Rectal smooth muscle tissue (tissue), 1 donor: ENCODE results near the gene PCDHGC4.

Experiments
- H3K27ac ChIP-seq: one replicate; pipeline ENCODE4 v1.7.0; 2013; ENCODE audit warnings: low read depth, low read length, inconsistent platforms
- H3K27me3 ChIP-seq: one replicate; pipeline ENCODE4 v1.7.0; 2013; ENCODE audit warnings: low read length; ENCODE audit not compliant: control insufficient read depth, insufficient read depth
- H3K36me3 ChIP-seq: one replicate; pipeline ENCODE4 v1.7.0; 2013; ENCODE audit warnings: low read length; ENCODE audit not compliant: control insufficient read depth, insufficient read depth
- H3K4me1 ChIP-seq: one replicate; pipeline ENCODE4 v1.7.0; 2013; ENCODE audit warnings: low read length; ENCODE audit not compliant: control insufficient read depth, insufficient read depth
- H3K4me3 ChIP-seq: one replicate; pipeline ENCODE4 v1.7.0; 2013; ENCODE audit warnings: low read length
- H3K9ac ChIP-seq: one replicate; pipeline ENCODE4 v1.7.0; 2013; ENCODE audit warnings: low read length

Gene PCDHGC4

DNA sequence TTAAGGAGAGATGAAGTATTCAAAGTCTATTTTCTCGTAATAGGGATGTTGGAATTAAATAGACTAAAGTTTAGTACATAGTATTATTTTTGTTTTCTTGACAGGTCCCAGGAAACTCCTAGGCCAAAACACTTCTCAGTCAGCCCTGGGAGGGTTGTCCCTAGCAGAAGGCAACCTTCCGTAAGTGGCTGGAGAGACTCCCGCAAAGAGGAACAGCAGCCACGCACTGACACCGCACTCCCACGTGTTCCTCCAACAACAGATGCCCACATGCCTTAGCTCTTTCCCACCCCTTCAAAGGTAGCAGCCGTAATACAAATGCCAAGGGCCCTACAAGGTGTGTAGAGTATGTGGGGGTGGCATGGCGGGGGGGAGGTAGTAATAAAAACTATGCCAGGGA, 32.5 kb downstream of the PCDHGC4 start:
- Histone ChIP-seq H3K27me3 (no peaks in the 10 kb centered on the region), H3K4me3 (no peak overlapping the region), H3K36me3 (peaks cover 3% of the 10 kb centered on the region), H3K9ac (no peak overlapping the region), H3K4me1 (peaks cover 14% of the 10 kb centered on the region), H3K27ac (no peak overlapping the region)

DNA sequence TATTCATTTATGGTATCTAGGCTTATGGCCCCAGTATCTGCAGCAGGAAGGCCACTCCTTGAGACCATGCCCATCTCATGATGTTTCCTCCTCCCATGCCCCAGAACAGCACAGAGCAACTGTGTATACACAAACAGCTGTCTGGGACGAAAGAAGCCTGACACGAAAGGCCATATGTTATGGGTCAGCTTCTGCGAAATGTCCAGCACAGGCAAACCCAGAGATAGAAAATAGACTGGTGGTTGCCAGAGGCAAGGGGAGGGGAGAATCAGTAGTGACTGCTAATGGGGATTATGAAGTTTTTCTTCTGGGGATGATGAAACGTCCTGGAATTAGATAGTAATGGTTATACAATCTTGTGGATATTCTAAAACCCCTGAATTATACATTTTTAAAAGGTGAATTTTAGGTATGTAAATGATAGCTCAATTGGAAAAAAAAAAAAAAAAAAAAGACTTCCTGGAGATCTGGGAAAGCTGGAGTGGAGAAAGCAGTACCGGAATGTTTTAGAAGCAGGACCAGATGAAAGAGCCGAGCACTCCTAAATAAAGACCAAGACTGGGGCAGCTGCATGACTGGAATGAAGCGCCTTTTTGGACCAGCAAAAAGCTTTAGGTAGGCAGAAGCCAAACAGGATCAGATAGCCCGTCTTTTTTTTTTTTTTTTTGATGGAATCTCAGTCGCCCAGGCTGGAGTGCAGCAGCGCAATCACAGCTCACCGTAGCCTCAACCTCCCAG, 33.2 kb downstream of the PCDHGC4 start:
- Histone ChIP-seq H3K9ac (no peak overlapping the region), H3K27me3 (no peaks in the 10 kb centered on the region), H3K4me3 (no peak overlapping the region), H3K27ac (peak overlapping the region; percentile 3), H3K4me1 (peaks cover 14% of the 10 kb centered on the region), H3K36me3 (peaks cover 3% of the 10 kb centered on the region)

- no peak overlapping the region for H3K9ac ChIP-seq
- H3K27ac ChIP-seq, result no peak overlapping the region
- no peak overlapping the region for H3K4me3 ChIP-seq
- H3K27me3 ChIP-seq, result no peaks in the 10 kb centered on the region
- H3K36me3 ChIP-seq, result peaks cover 3% of the 10 kb centered on the region
- peaks cover 14% of the 10 kb centered on the region for H3K4me1 ChIP-seq
Observed at GRCh38 chr5:141518618-141519015, 33.8 kb downstream of the PCDHGC4 start.

DNA sequence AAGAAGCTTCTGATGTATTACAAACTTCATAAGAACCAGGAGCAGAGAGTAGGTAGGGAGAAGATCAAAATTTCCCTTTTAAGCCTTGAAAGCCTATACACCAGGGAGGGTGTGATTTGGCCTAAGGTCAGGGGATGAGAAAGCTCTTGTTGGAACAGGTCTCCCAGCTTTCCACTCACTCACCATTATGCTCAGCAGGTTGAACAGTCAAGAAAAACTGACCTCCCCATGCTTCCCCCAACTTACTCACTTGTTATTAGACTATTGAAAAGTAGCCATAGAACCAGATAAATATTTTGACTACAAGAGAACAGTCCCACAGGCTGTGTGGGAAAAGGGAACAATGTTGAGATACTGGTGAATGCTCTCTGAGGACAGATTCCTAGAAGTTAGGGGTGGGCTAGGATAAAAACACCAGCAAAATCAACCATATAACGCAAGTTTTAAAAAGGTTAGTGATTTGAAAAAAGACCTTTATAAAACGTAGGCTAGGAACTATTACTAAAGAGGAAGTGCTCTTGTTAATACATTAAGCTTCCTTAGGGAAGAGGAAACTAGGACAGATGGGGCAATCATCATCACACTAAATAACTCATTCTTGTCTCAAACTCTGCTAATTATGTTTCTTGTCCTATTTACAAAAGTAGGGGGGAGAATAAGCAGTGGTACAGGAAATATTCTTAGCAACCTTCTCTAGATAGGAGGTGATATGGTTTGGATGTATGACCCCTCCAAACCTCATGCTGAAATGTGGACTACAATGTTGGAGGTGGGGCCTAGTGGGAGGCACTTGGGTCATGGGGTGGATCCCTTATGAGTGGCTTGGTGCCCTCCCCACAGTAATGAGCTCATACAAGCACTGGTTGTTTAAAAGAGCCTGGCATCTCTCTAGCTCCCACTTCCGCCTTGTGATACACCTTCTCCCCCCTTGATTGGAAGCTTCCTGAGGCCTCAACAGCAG, 35.1 kb downstream of the PCDHGC4 start:
- Histone ChIP-seq H3K36me3 (peaks cover 3% of the 10 kb centered on the region), H3K4me3 (no peak overlapping the region), H3K27me3 (no peaks in the 10 kb centered on the region), H3K4me1 (peaks cover 12% of the 10 kb centered on the region), H3K9ac (no peak overlapping the region), H3K27ac (no peak overlapping the region)

DNA sequence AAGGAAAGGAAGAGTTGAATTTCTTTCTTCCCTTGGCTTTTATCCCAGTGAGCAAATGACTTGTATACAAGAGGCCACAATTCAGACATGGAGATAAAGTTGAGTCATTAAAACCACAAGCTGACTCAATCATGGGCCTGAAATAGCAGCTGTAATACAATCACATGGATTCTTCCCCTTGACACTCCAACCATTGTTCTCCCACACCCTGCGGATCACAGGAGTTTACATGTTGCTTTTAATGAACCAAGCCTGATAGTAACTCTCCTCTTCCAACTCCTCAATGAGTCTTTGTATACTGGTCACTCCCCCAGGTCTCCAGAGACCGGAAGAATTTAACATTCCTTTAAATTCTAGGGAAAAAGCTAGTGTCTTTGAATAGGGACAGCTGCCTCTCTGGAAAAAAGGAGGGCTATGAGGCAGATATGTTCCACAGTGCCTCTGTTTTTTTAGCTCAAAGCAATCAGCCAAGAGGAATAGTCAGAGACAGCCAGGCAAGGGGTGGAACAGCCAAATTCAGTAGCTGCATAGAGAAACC, 36.5 kb downstream of the PCDHGC4 start:
- Histone ChIP-seq H3K4me3 (no peak overlapping the region), H3K36me3 (peaks cover 3% of the 10 kb centered on the region), H3K4me1 (peaks cover 11% of the 10 kb centered on the region), H3K9ac (no peak overlapping the region), H3K27ac (no peak overlapping the region), H3K27me3 (no peaks in the 10 kb centered on the region)

GRCh38 chr5:141522301-141522700, 37.5 kb downstream of the PCDHGC4 start:
- H3K9ac ChIP-seq, result no peak overlapping the region
- H3K27me3 ChIP-seq, result no peaks in the 10 kb centered on the region
- H3K27ac ChIP-seq, result no peak overlapping the region
- peaks cover 11% of the 10 kb centered on the region for H3K4me1 ChIP-seq
- H3K4me3 ChIP-seq, result no peak overlapping the region
- peaks cover 3% of the 10 kb centered on the region for H3K36me3 ChIP-seq

DNA sequence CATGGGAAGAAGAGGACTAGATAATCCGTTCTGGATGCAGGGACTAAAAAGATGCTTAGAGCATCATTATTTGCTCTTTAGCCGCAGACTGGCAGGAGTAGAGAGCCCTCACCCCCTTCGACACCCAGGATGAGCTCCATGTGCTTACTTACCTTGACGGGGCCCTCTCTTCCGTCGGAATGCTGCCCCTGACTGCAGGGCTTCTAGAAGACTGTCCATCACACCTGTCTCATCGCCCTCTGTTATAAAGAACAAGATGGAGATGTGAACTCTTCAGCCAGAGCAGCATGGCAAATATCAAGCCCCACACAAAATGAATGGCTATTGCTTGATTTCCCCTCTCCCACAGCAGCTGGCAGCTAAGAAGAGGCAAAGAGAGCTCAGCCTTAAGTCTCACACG, 39.2 kb downstream of the PCDHGC4 start:
- Histone ChIP-seq H3K4me1 (peaks cover 11% of the 10 kb centered on the region), H3K9ac (no peak overlapping the region), H3K4me3 (no peak overlapping the region), H3K36me3 (peaks cover 3% of the 10 kb centered on the region), H3K27me3 (no peaks in the 10 kb centered on the region), H3K27ac (no peak overlapping the region)

- Histone ChIP-seq H3K4me3 (no peak overlapping the region), H3K4me1 (peaks cover 16% of the 10 kb centered on the region), H3K36me3 (peaks cover 5% of the 10 kb centered on the region), H3K27me3 (no peaks in the 10 kb centered on the region), H3K27ac (peak overlapping the region; percentile 64), H3K9ac (no peak overlapping the region)
Observed at GRCh38 chr5:141524604-141525597, 40.1 kb downstream of the PCDHGC4 start.

GRCh38 chr5:141525653-141526052, 40.8 kb downstream of the PCDHGC4 start:
- Histone ChIP-seq H3K27ac (peak overlapping the region; percentile 64), H3K36me3 (peaks cover 5% of the 10 kb centered on the region)

GRCh38 chr5:141527426-141527825, 42.6 kb downstream of the PCDHGC4 start:
- Histone ChIP-seq H3K36me3 (peaks cover 5% of the 10 kb centered on the region), H3K27ac (no peak overlapping the region), H3K27me3 (no peaks in the 10 kb centered on the region), H3K9ac (no peak overlapping the region), H3K4me3 (no peak overlapping the region), H3K4me1 (peaks cover 16% of the 10 kb centered on the region)

More at GRCh38 chr5:141525653-141526052, 40.8 kb downstream of the PCDHGC4 start:
- Histone ChIP-seq H3K27me3 (no peaks in the 10 kb centered on the region), H3K4me1 (peaks cover 16% of the 10 kb centered on the region), H3K4me3 (no peak overlapping the region), H3K9ac (no peak overlapping the region)

DNA sequence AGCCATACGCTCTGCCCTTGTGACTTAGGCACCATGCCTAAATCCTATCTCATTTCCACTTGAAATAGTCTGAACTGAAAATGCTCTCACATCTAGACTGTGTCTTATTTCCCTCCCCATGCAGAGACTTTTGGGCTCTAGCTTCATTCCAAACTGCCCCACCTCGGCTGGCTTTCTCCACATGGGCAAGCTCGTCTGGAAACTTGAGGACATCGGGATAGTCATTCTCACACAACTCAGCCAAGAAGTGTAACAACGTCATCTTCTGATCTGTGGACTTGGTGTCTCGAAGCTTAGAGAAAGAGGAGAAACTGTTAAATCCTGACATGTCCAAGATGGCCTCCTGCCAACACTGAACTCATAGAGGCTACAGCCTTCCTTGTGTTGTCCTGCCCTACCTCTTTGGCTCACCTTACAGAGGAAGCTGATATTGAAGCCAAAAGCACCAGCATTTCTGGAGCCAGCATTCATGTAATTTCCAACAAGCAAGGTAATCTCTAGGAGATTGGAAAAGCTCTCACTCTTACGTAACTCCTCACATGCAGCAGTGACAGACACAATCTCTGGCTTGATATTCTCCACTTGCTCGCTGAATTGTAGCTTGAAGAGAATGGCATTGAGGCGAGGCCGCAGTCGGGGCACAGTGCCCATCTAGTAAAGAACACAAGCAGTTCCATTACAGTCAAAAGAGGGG, 43.6 kb downstream of the PCDHGC4 start:
- H3K36me3 ChIP-seq, result peaks cover 5% of the 10 kb centered on the region
- no peak overlapping the region for H3K4me3 ChIP-seq
- peaks cover 16% of the 10 kb centered on the region for H3K4me1 ChIP-seq
- H3K27me3 ChIP-seq, result no peaks in the 10 kb centered on the region
- H3K27ac ChIP-seq, result peak overlapping the region; percentile 44
- H3K9ac ChIP-seq, result no peak overlapping the region
